GM15510 (cell line): Measurements from ENCODE around the gene RFX7.

Experiments
- POLR2A ChIP-seq: IDR thresholded peaks from 3 replicates; pipeline ENCODE4 v1.6.1; 2011; ENCODE audit warnings: borderline replicate concordance; ENCODE audit not compliant: insufficient read length; ENCODE audit errors: extremely low read depth

RFX7 gene

GRCh38 chr15:56105855-56106254 is 137.8 kb downstream of the RFX7 start:
- no peak for TF ChIP-seq POLR2A

- TF ChIP-seq POLR2A = no peak
These were observed 141.2 kb downstream of the RFX7 start for GRCh38 chr15:56102441-56102840.

GRCh38 chr15:56099311-56099710 is 144.4 kb downstream of the RFX7 start:
- no peak for TF ChIP-seq POLR2A

GRCh38 chr15:56098195-56098863 is 145.3 kb downstream of the RFX7 start:
- TF ChIP-seq POLR2A = no peak

GRCh38 chr15:56095406-56095805 is 148.3 kb downstream of the RFX7 start:
- TF ChIP-seq POLR2A = no peak

- TF ChIP-seq POLR2A = no peak
These were observed 149.5 kb downstream of the RFX7 start for GRCh38 chr15:56094171-56094570.

GRCh38 chr15:56088389-56088788 is 155.3 kb downstream of the RFX7 start:
- TF ChIP-seq POLR2A = no peak

GRCh38 chr15:56086566-56086965 is 157.1 kb downstream of the RFX7 start:
- TF ChIP-seq POLR2A = no peak

GRCh38 chr15:56082263-56082761 is 161.4 kb downstream of the RFX7 start:
- TF ChIP-seq POLR2A = no peak

- TF ChIP-seq POLR2A = no peak
These were observed 166.6 kb downstream of the RFX7 start for GRCh38 chr15:56077081-56077480.

GRCh38 chr15:56076640-56077039 is 167.0 kb downstream of the RFX7 start:
- no peak for TF ChIP-seq POLR2A

- TF ChIP-seq POLR2A = no peak
These were observed 169.0 kb downstream of the RFX7 start for GRCh38 chr15:56074481-56075265.

- no peak for TF ChIP-seq POLR2A
These were observed 179.5 kb downstream of the RFX7 start for GRCh38 chr15:56064152-56064551.

GRCh38 chr15:56059716-56060115 is 184.0 kb downstream of the RFX7 start:
- TF ChIP-seq POLR2A = no peak

GRCh38 chr15:56058986-56059385 is 184.7 kb downstream of the RFX7 start:
- no peak for TF ChIP-seq POLR2A

GRCh38 chr15:56056626-56057025 is 187.1 kb downstream of the RFX7 start:
- TF ChIP-seq POLR2A = no peak

GRCh38 chr15:56053046-56053400 is 190.7 kb downstream of the RFX7 start:
- no peak for TF ChIP-seq POLR2A

- TF ChIP-seq POLR2A = no peak
These were observed 191.2 kb downstream of the RFX7 start for GRCh38 chr15:56052395-56053045.
